Measurements from ENCODE around the gene SMG6. TPM values are rescaled to one million over a fixed set of nuclear protein-coding genes. Genes with fewer than 3 reads are reported as not detected.
A peak's percentile ranks its signal among the peaks of the same experiment; 100 is the strongest.
"Not testable (repeated sequence)": the region's sequence is repeated elsewhere in the genome, so short reads cannot be mapped to it uniquely, and the experiment has no call there.

SMG6 gene
- total and polyA plus RNA-seq, 8 donors = 27.7 to 42.2 (median 38.5) TPM

DNA sequence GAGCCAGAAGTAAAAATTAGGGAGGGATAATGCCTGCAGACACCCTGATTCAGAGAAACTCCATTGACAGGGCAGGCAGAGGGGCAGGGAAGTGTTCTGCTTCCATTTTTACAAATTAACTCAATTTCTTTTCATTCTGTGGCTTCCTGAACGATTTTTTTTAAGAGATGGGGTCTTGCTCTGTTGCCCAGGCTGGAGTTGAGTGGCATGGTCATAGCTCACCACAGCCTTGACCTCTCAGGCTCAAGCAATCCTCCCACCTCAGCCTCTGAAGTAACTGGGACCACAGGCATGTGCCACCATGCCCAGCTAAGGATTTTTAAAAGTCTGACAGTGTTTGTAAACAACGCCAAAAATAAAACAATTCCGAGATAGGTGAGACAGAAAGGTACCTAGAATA, 99.8 kb downstream of the SMG6 start:
- H3K27me3 ChIP-seq = no peaks in the 10 kb centered on the region
- TF ChIP-seq, protein P1, sequence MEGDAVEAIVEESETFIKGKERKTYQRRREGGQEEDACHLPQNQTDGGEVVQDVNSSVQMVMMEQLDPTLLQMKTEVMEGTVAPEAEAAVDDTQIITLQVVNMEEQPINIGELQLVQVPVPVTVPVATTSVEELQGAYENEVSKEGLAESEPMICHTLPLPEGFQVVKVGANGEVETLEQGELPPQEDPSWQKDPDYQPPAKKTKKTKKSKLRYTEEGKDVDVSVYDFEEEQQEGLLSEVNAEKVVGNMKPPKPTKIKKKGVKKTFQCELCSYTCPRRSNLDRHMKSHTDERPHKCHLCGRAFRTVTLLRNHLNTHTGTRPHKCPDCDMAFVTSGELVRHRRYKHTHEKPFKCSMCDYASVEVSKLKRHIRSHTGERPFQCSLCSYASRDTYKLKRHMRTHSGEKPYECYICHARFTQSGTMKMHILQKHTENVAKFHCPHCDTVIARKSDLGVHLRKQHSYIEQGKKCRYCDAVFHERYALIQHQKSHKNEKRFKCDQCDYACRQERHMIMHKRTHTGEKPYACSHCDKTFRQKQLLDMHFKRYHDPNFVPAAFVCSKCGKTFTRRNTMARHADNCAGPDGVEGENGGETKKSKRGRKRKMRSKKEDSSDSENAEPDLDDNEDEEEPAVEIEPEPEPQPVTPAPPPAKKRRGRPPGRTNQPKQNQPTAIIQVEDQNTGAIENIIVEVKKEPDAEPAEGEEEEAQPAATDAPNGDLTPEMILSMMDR (IDR thresholded peaks at IDR 0.05) = no peak
- no peaks in the 10 kb centered on the region for H3K9me3 ChIP-seq
- intact Hi-C loops (cut with DNase I) = no loop called here
- H3K27ac ChIP-seq = no peak overlapping the region
- no peak overlapping the region for H3K4me3 ChIP-seq
- ATAC-seq = no peak
- no peaks in the 10 kb centered on the region for H3K36me3 ChIP-seq
- no peak for DNase-seq
- H3K4me1 ChIP-seq = no peaks in the 10 kb centered on the region

DNA sequence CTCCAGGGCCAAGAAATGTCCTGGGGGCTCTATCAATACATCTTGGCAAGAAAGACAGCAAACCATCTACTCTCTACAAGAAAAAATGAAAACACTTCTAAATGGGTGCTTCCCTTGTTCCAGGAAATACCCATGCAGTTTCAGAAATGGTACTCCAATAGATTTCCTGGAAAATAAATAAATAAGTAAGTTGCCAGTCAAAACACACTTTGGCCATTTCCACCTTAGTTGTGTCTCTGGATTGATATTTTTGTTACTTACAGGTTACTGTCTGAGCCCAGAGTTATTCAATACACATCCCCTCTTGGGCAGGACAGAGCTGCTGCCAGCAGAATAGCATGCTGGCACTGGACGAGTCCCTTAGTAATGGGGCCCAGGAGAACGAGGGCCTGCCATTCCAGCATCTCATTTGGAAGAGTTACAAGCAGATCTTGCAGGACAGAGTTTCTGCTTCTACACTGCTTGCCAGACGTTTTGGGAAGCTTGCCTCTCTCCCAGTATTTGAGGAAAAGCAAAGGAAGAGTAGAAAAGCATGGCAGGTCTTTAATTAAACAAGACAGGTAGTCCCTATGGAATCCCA, 100.5 kb downstream of the SMG6 start:
- intact Hi-C loops (cut with DNase I) = no loop called here
- Histone ChIP-seq H3K9me3 (no peaks in the 10 kb centered on the region), H3K36me3 (no peaks in the 10 kb centered on the region), H3K4me1 (no peaks in the 10 kb centered on the region), H3K4me3 (no peak overlapping the region), H3K27me3 (no peaks in the 10 kb centered on the region), H3K27ac (no peak overlapping the region)
- no peak for DNase-seq
- no peak for ATAC-seq
- TF ChIP-seq, protein P1 (IDR thresholded peaks at IDR 0.05) = no peak

DNA sequence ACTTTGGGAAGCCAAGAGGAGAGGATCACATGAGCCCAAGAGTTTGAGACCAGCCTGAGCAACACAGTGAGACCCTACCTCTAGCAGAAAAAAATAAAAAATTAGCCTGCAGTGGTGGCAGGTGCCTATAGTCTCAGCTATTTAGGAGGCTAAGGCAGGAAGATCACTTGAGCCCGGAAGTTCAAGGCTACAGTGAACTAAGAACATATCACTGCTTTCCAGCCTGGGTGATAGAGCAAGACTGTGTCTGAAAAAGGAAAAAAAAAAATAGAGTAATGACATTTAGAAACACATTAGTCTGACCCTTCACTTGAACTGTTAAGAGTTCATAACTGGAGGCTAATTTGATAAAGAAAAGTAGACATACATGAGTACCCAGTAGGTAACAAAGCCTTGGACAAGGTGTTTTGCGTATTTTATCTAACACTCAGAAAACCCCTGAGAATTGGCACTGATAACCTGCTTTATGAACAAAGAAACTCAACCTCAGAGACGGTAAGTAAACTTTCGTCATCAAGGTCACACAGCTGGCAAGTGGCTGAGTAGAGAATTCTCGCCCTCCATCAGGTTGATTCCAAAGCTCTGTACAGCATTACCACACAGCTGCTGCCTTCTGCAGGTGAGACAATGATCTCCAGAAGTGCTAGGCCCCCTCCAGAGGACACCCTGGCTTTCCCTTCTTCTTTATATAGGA, 101.1 kb downstream of the SMG6 start:
- DNase-seq (no peak), ATAC-seq (peak; percentile 75)
- Histone ChIP-seq H3K9me3 (no peaks in the 10 kb centered on the region), H3K4me3 (no peak overlapping the region), H3K27ac (no peak overlapping the region), H3K27me3 (no peaks in the 10 kb centered on the region), H3K4me1 (no peaks in the 10 kb centered on the region), H3K36me3 (no peaks in the 10 kb centered on the region)
- TF ChIP-seq, protein P1 (IDR thresholded peaks at IDR 0.05) = no peak
- intact Hi-C loops (cut with DNase I) = no loop called here

DNA sequence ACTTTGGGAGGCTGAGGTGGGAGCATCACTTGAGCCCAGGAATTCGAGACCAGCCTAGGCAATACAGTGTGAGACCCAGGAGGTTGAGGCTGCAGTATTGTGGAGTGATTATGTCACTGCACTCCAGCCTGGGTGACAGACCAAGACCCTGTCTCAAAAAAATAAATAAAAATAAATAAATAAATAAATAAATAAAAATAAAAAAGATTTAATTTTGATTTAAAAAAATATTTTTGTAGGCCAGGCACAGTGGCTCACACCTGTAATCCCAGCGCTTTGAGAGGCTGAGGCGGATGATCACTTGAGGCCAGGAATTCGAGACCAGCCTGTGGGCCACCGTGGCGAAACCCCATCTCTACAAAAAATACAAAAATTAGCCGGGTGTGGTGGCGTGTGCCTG, 104.2 kb downstream of the SMG6 start:
- H3K27me3 ChIP-seq; H3K4me1 ChIP-seq; H3K9me3 ChIP-seq; ATAC-seq; DNase-seq; H3K4me3 ChIP-seq; H3K36me3 ChIP-seq; H3K27ac ChIP-seq; intact Hi-C loops (cut with DNase I): not testable (repeated sequence)

DNA sequence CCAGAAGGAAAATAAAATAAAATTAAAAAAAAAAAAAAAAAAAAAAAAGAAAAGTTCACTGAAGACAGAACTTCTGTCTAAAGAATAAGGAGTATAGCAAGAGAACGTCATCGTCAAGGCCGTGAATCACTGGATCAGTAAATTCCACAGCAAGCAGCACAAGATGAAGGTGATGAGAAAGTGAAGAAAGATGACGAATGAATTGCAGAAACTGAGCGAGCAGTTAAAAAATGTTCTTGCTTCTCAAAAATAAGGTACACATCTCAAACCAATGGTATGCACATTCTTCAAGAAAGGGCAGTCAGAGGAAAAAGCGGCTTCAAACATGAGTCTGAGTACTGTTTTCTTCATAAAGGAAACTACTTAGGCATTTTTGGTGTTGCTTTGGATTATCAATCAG, 104.7 kb downstream of the SMG6 start:
- Histone ChIP-seq H3K9me3 (no peaks in the 10 kb centered on the region), H3K27me3 (no peaks in the 10 kb centered on the region), H3K4me3 (no peak overlapping the region), H3K4me1 (peaks cover 0 to 4% of the 10 kb centered on the region in 2 donors), H3K27ac (no peak overlapping the region), H3K36me3 (no peaks in the 10 kb centered on the region)
- no peak for ATAC-seq
- TF ChIP-seq, protein P1 (IDR thresholded peaks at IDR 0.05) = no peak
- DNase-seq = no peak
- intact Hi-C loops (cut with DNase I) = no loop called here

Measured in left lung (tissue), 10 donors.